ENCODE data around the gene COTL1.

Gene COTL1

GRCh38 chr16:84552135-84552534, 65.7 kb downstream of the COTL1 start:
- Histone ChIP-seq H3K4me3 (IDR thresholded peaks at IDR 0.05; ENCODE audit: insufficient read depth, low read depth, low read length) (no peak overlapping the region), H3K4me1 (ENCODE audit: low read depth, poor library complexity, severe bottlenecking) (no peaks in the 10 kb centered on the region), H3K4me2 (no peak overlapping the region), H3K79me2 (ENCODE audit: insufficient read depth, low read depth) (no peaks in the 10 kb centered on the region), H2AFZ (ENCODE audit: low read depth) (no peak overlapping the region), H3K27me3 (ENCODE audit: insufficient read depth, low read depth) (peaks cover 33% of the 10 kb centered on the region), H3K9ac (no peak overlapping the region), H3K36me3 (ENCODE audit: insufficient read depth) (no peaks in the 10 kb centered on the region), H4K20me1 (ENCODE audit: insufficient read depth) (no peaks in the 10 kb centered on the region), H3K27ac (no peak overlapping the region)
- no peak for TF ChIP-seq CTCF (conservative IDR thresholded peaks at IDR 0.05; ENCODE audit: low read depth, low read length)

DNA sequence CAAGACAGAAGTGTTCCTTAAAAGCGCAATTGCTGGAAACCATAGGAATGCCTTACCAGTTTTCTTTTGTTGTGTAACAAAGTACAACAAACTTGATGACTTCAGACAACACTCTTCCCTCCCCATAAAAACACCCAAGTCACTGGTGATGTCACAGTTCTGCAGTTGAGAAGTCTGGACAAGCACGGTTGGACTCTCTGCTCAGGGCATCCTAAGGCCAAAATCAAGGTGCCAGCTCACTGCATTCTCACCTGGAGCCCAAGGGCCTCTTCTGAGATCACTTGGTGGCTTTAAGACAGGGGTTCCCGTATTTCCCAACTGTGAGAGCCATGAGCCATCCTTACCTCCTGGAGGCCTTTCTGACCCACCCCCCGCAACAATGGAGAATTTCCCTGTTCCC, 67.8 kb downstream of the COTL1 start:
- Histone ChIP-seq H3K4me3 (IDR thresholded peaks at IDR 0.05; ENCODE audit: insufficient read depth, low read depth, low read length) (no peak overlapping the region), H3K79me2 (ENCODE audit: insufficient read depth, low read depth) (no peaks in the 10 kb centered on the region), H3K36me3 (ENCODE audit: insufficient read depth) (no peaks in the 10 kb centered on the region), H3K27me3 (ENCODE audit: insufficient read depth, low read depth) (peaks cover 25% of the 10 kb centered on the region), H3K27ac (no peak overlapping the region), H3K4me2 (no peak overlapping the region), H2AFZ (ENCODE audit: low read depth) (no peak overlapping the region), H3K9ac (no peak overlapping the region), H3K4me1 (ENCODE audit: low read depth, poor library complexity, severe bottlenecking) (no peaks in the 10 kb centered on the region), H4K20me1 (ENCODE audit: insufficient read depth) (no peaks in the 10 kb centered on the region)
- TF ChIP-seq CTCF (conservative IDR thresholded peaks at IDR 0.05; ENCODE audit: low read depth, low read length): no peak

- H3K4me1 ChIP-seq (ENCODE audit: low read depth, poor library complexity, severe bottlenecking): no peaks in the 10 kb centered on the region
- peaks cover 29% of the 10 kb centered on the region for H3K27me3 ChIP-seq (ENCODE audit: insufficient read depth, low read depth)
- H4K20me1 ChIP-seq (ENCODE audit: insufficient read depth): no peaks in the 10 kb centered on the region
- no peak overlapping the region for H3K27ac ChIP-seq
- H3K4me3 ChIP-seq (IDR thresholded peaks at IDR 0.05; ENCODE audit: insufficient read depth, low read depth, low read length): no peak overlapping the region
- H3K79me2 ChIP-seq (ENCODE audit: insufficient read depth, low read depth): no peaks in the 10 kb centered on the region
- H2AFZ ChIP-seq (ENCODE audit: low read depth): no peak overlapping the region
- no peak overlapping the region for H3K9ac ChIP-seq
- TF ChIP-seq CTCF (conservative IDR thresholded peaks at IDR 0.05; ENCODE audit: low read depth, low read length): no peak
- no peak overlapping the region for H3K4me2 ChIP-seq
- no peaks in the 10 kb centered on the region for H3K36me3 ChIP-seq (ENCODE audit: insufficient read depth)
These were observed 68.7 kb downstream of the COTL1 start for GRCh38 chr16:84548971-84549844.

- no peak overlapping the region for H3K4me3 ChIP-seq (IDR thresholded peaks at IDR 0.05; ENCODE audit: insufficient read depth, low read depth, low read length)
- H3K36me3 ChIP-seq (ENCODE audit: insufficient read depth): no peaks in the 10 kb centered on the region
- no peak overlapping the region for H2AFZ ChIP-seq (ENCODE audit: low read depth)
- no peaks in the 10 kb centered on the region for H4K20me1 ChIP-seq (ENCODE audit: insufficient read depth)
- no peak for TF ChIP-seq CTCF (conservative IDR thresholded peaks at IDR 0.05; ENCODE audit: low read depth, low read length)
- no peak overlapping the region for H3K27ac ChIP-seq
- no peak overlapping the region for H3K9ac ChIP-seq
- no peak overlapping the region for H3K4me2 ChIP-seq
- H3K27me3 ChIP-seq (ENCODE audit: insufficient read depth, low read depth): peaks cover 31% of the 10 kb centered on the region
- H3K79me2 ChIP-seq (ENCODE audit: insufficient read depth, low read depth): no peaks in the 10 kb centered on the region
- H3K4me1 ChIP-seq (ENCODE audit: low read depth, poor library complexity, severe bottlenecking): no peaks in the 10 kb centered on the region
These were observed 69.4 kb downstream of the COTL1 start for GRCh38 chr16:84548508-84548907.
